HG03558 (cell line): Measurements from ENCODE around the gene LINGO3.
"Not testable (repeated sequence)": the region's sequence is repeated elsewhere in the genome, so short reads cannot be mapped to it uniquely, and the experiment has no call there.

ENCODE experiments used
- ATAC-seq: cut with Tn5 transposase; IDR thresholded peaks from one replicate; pipeline ENCODE4 v1.9.1; 2021; ENCODE audit warnings: moderate number of reproducible peaks; ENCODE audit not compliant: unreplicated experiment; ENCODE audit errors: extremely low read depth

Gene LINGO3

DNA sequence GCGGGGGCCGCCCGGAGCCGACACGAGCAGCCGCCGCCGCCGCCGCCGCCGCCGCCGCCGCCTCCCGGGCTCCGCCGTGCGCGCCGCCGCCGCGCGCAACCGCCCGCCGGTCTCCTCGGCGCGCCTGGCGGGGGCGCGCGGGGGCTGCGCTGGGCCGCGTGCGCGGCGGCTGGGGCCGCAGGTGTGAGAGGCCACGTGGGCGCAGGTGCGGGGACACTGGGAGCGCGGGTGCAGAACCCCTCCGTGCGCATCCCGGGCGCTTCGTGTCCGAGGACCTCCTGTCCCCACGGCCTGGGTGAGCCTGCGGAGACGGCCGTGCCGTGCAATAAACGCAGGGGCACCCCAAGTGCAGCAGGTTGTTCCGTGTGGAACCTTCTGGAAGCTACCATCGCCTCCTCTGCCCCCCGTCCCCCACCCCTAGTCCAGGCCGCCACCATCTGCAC is at the start of gene LINGO3:
Gene LINGO3, minus strand, starts transcription at position 41 of the 443 bp plus-strand sequence. CDS start 16,378 bp downstream, outside the sequence.
- ATAC-seq: no peak

GRCh38 chr19:2356036-2356646 is 48.2 kb upstream of the LINGO3 start:
- ATAC-seq: no peak

GRCh38 chr19:2355168-2356035 is 47.4 kb upstream of the LINGO3 start:
- no peak for ATAC-seq

GRCh38 chr19:2354670-2355069 is 46.7 kb upstream of the LINGO3 start:
- ATAC-seq: no peak

DNA sequence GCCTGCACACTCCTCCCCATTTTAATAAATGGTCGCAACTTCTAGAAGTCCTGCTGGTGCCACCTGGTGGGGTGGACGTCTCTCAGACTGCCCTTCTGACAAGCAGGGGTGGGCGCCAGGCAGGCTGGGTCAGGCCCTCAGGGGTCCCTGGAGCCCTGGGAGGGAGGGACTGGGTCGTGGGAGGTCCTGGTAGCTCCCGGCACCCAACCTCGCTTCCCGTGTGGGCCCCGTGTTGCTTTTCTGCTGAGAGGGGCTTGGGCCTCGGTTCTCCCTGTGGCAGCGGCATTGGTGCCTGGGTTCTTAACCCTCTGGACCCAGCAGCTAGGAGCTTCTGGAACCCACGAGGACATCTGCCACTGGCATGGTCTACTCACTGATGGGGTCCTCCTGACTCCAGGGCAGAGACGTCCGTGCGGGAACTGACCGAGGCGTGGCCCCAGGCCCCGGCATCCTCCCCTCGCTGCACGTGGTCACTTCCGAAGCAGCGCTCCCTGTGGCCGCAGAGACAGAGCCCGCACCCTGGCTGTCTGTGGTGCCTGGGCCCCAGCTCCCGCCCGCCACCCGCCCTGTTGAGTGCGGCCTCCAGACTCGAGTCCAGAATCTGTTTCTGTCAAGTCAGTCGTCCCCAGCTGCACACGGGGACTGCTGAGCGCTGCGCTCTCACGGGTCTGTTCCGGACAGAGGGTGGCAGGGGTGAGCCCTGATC is 46.1 kb upstream of the LINGO3 start:
- ATAC-seq: no peak

DNA sequence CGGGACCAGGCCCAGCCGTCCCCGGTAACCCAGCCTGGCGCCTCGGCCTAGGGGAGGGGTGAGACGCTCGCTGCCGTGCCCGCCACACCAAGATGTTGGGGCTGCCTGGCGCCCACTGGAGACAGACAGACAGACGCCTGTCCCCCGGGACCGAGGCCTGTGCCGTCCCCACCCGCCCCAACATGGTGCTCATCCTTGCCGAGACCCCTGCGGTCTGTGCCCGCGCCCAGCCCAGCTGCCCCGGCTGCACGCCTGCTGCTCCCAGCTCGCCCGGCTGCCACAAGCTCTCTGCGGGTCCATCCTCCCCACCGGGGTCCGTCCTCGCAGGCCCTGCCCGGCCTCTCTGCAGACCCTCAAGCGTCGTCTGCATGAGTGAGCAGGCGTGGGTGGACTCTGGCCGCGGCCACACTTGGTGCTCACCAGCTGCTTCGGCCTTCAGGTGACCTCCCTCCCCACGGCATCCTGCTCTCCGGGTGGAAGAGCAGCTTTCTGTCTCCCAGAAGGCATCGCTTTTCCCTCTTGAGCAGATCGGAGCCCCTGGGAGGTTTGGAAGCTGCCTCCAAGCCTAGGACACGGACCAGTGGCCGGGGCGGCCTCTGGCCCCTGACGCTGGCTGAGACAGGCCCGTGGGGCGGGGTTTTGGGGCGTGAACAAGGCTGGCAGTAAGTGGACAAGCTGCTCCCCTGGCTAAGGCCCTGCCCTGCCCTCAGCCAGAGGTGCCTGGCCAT is 45.4 kb upstream of the LINGO3 start:
- no peak for ATAC-seq

DNA sequence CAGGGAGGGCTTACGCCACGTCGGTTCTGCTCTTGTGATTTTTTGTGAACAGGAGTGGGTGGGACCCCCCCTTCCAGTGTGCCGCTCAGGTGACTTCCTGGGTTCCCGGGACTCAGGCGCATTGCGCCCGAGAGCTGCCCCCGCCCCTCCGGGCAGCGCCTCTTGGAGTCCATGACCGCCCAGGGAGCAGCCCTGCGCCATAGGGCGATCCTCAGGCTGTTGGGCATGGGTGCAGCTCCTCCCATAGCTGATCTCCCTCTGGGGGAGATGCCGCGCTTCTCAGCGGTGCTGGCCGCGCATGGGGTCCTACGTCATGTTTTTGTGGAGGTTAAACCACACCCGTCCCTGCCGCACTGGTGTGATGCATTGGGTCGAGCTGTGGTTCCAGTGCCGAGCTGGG is 44.2 kb upstream of the LINGO3 start:
- no peak for ATAC-seq

DNA sequence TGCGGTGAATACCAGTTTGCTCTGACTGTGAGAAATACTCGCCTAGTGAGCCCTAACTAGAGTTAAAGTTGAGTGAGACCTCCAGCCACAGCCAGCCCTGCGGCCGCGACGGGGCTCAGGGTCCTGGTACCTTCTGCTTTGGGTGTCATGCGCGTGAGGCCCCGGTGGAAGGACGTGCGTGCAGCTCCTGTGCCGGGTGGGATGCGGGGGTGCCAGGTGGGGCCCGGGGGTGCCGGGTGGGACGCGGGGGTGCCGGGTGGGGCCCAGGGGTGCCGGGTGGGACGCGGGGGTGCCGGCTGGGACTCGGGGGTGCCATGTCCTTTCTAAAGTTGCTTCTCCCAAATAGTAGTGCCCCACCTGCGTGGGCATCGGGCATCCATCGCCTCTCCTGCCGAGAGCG is 43.6 kb upstream of the LINGO3 start:
- ATAC-seq: no peak

- no peak for ATAC-seq
Measured at GRCh38 chr19:2350656-2351055, 42.7 kb upstream of the LINGO3 start.

GRCh38 chr19:2349818-2350217 is 41.9 kb upstream of the LINGO3 start:
- ATAC-seq: not testable (repeated sequence)

DNA sequence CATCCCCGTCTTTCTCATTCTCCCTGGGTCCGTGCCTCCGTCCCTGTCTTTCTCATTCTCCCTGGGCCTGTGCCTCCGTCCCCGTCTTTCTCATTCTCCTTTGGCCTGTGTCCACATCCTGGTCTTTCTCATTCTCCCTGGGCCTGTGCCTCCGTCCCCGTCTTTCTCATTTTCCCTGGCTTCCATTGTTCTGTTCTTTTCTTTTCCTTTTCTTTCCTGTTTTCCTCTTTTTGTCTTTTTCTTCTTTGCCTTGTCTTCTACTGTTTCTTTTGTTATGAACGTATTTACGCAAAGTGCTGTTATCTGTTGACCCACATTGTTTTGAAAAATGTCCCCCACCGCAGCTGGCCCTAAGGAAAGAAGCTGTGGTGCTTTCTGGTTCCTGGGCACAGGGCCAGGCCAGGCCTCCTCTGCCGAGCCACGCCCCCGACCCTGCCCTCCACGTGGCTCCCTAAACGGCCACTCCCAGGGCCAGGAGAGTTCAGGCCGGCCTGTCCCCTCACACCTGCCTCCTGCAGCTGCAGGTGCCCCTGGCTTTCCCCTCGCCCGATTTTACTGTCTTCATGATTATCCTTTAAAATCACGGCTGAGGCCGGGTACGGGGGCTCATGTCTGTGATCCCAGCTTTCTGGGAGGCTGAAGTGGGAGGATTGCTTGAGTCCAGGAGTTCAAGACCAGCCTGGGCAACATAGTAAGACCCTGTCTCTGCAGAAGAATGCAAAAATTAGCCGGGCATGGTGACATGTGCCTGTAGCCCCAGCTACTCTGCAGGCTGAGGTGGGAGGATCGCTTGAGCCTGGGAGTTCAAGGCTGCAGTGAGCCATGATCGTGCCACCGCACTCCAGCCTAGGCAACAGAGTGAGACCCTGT is 38.1 kb upstream of the LINGO3 start:
- no peak for ATAC-seq

GRCh38 chr19:2345076-2345475 is 37.1 kb upstream of the LINGO3 start:
- no peak for ATAC-seq

GRCh38 chr19:2344381-2344870 is 36.5 kb upstream of the LINGO3 start:
- no peak for ATAC-seq

DNA sequence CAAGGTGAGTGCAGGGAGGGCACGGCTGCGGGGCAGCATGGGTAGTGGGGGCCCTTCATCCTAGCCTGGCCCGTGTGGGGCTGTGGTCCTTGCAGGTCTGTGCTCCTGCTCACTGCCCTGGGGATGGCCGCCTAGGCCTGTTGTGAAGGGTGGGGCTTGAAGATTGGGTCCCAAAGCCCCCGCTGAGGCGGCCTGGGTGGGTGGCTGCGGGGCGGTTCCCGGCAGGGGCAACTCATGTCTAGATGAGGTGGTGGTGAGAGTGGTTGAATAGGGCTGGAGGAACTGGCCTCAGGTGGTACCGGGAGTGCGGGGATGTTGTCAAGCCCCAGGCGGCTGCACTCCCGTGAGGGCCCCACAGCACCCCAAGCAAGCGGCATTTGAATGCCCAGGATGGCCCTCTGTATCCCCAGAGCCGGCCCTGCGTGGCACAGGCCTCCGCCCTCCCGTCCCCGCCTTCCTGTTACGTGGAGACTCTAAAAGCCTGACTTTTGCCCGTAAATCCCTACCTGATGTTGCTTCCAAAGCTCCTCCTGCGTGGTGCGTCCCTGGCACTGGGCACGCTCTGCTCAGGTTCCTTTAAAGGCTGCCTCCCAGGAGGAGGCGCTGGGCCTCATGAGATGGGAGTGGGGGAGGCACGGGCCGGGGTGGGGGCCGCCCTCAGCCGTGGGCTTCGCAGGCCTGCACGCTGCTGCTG is 35.5 kb upstream of the LINGO3 start:
- no peak for ATAC-seq

DNA sequence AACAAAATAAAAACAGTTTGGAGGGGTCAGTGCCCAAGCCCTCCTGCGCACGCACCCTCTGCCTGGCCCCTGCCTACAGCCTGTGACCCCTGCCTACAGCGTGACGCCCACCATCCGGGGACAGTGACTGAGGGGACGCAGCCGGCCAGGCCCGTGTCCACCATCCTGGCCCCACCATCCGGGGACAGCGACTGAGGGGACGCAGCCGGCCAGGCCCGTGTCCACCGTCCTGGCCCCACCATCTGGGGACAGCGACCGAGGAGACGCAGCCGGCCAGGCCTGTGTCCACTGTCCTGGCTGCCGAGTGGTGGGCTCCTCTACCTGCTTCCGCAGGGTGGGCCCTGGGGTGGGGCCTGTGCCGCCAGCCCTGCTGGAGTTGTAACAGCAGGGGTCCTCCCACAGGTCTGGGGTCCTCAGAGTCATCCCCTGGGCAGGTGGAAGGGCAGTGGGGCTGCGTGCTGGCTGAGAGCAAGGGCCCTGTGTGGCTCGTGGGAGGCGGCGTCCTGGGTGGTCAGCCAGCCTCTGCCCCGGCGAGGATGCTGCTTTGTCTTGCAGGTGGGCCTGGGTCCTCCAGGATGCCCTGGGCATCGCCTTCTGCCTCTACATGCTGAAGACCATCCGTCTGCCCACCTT is 34.8 kb upstream of the LINGO3 start:
- no peak for ATAC-seq

- no peak for ATAC-seq
Measured at GRCh38 chr19:2341982-2342381, 34.0 kb upstream of the LINGO3 start.

GRCh38 chr19:2341244-2341751 is 33.3 kb upstream of the LINGO3 start:
- no peak for ATAC-seq
